ENCODE results near the gene SLC16A7. TPM values are rescaled to one million over a fixed set of nuclear protein-coding genes. Genes with fewer than 3 reads are reported as not detected.

The SLC16A7 gene
- polyA plus RNA-seq, 1 donor from 2014 or later, result 2.3 TPM

DNA sequence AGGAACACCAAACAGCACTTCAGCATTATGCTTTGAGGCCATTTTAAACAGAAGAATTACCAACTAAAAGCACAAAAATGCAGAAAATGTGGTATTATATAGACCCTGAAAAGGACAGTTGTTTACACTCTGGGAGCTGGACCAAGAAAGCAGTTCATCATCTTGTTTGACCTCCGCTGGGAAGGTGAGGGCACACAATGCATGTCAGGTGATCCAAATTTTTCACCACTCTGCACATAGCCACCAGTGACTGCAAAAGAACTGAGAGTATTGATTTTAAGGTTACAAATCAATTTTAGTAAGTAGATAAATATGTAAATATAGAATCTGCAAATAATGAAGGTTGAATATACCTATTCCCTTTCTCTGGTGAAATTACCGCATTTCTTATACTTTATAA, 119.6 kb downstream of the SLC16A7 start:
- Histone ChIP-seq H3K4me2 (ENCODE audit: low read length) (no peak overlapping the region), H4K20me1 (ENCODE audit: insufficient read depth) (no peaks in the 10 kb centered on the region), H3K9ac (ENCODE audit: low read length) (no peak overlapping the region), H3K9me3 (ENCODE audit: low read length) (no peaks in the 10 kb centered on the region), H3K79me2 (replicated peaks; ENCODE audit: insufficient read depth, low read length) (no peaks in the 10 kb centered on the region), H3F3A (ENCODE audit: insufficient read depth, low read length, poor library complexity, severe bottlenecking) (no peaks in the 10 kb centered on the region), H3K27me3 (ENCODE audit: insufficient read depth, low read depth, low read length) (no peaks in the 10 kb centered on the region), H2AFZ (ENCODE audit: low read depth, low read length) (no peak overlapping the region), H3K27ac (ENCODE audit: low read length) (no peak overlapping the region), H3K4me3 (ENCODE audit: low read length) (no peak overlapping the region), H3K9me2 (ENCODE audit: insufficient read depth, low read length) (no peaks in the 10 kb centered on the region), H3K36me3 (ENCODE audit: insufficient read depth, low read length) (no peaks in the 10 kb centered on the region)
- TF ChIP-seq, protein P1, sequence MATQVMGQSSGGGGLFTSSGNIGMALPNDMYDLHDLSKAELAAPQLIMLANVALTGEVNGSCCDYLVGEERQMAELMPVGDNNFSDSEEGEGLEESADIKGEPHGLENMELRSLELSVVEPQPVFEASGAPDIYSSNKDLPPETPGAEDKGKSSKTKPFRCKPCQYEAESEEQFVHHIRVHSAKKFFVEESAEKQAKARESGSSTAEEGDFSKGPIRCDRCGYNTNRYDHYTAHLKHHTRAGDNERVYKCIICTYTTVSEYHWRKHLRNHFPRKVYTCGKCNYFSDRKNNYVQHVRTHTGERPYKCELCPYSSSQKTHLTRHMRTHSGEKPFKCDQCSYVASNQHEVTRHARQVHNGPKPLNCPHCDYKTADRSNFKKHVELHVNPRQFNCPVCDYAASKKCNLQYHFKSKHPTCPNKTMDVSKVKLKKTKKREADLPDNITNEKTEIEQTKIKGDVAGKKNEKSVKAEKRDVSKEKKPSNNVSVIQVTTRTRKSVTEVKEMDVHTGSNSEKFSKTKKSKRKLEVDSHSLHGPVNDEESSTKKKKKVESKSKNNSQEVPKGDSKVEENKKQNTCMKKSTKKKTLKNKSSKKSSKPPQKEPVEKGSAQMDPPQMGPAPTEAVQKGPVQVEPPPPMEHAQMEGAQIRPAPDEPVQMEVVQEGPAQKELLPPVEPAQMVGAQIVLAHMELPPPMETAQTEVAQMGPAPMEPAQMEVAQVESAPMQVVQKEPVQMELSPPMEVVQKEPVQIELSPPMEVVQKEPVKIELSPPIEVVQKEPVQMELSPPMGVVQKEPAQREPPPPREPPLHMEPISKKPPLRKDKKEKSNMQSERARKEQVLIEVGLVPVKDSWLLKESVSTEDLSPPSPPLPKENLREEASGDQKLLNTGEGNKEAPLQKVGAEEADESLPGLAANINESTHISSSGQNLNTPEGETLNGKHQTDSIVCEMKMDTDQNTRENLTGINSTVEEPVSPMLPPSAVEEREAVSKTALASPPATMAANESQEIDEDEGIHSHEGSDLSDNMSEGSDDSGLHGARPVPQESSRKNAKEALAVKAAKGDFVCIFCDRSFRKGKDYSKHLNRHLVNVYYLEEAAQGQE (IDR thresholded peaks at IDR 0.05; ENCODE audit: borderline replicate concordance), result no peak
- no peak for TF ChIP-seq TAF1 (IDR thresholded peaks at IDR 0.05; ENCODE audit: low read depth)
- no peak for TF ChIP-seq POLR2AphosphoS5 (IDR thresholded peaks at IDR 0.05)
- TF ChIP-seq, protein P2, sequence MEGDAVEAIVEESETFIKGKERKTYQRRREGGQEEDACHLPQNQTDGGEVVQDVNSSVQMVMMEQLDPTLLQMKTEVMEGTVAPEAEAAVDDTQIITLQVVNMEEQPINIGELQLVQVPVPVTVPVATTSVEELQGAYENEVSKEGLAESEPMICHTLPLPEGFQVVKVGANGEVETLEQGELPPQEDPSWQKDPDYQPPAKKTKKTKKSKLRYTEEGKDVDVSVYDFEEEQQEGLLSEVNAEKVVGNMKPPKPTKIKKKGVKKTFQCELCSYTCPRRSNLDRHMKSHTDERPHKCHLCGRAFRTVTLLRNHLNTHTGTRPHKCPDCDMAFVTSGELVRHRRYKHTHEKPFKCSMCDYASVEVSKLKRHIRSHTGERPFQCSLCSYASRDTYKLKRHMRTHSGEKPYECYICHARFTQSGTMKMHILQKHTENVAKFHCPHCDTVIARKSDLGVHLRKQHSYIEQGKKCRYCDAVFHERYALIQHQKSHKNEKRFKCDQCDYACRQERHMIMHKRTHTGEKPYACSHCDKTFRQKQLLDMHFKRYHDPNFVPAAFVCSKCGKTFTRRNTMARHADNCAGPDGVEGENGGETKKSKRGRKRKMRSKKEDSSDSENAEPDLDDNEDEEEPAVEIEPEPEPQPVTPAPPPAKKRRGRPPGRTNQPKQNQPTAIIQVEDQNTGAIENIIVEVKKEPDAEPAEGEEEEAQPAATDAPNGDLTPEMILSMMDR (IDR thresholded peaks at IDR 0.05; ENCODE audit: poor library complexity, severe bottlenecking), result no peak
- no peak for TF ChIP-seq EP300 (conservative IDR thresholded peaks at IDR 0.05; ENCODE audit: poor library complexity, severe bottlenecking)
- no peak for TF ChIP-seq SMC3 (conservative IDR thresholded peaks at IDR 0.05; ENCODE audit: poor library complexity)
- TF ChIP-seq MXI1 (conservative IDR thresholded peaks at IDR 0.05; ENCODE audit: poor library complexity, severe bottlenecking), result no peak
- TF ChIP-seq EZH2 (IDR thresholded peaks at IDR 0.05; ENCODE audit: borderline replicate concordance, insufficient read depth, low read length, poor library complexity, severe bottlenecking), result no peak
- no peak for TF ChIP-seq RAD21 (conservative IDR thresholded peaks at IDR 0.05)

DNA sequence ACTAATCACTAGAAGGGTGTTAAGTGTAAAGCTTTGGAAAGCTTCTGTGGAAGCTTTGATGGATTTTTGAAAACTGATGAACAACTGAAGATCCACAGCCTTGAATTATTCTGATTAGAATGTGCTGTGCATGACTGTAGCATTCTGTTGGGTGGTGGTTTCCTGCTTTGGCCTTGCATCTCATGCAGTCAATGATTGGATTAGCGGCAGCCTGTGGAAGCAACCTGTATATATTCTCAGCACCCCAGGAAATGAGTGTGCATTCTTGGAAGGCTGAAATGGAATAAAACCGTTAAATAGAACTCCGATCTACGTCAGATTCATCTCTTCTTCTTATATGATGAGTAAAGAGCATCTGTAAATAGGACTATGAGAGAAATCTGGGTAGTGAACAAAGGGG, 120.2 kb downstream of the SLC16A7 start:
- H3K4me3 ChIP-seq (ENCODE audit: low read length), result no peak overlapping the region
- no peaks in the 10 kb centered on the region for H3K9me2 ChIP-seq (ENCODE audit: insufficient read depth, low read length)
- H3K79me2 ChIP-seq (replicated peaks; ENCODE audit: insufficient read depth, low read length), result no peaks in the 10 kb centered on the region
- no peaks in the 10 kb centered on the region for H4K20me1 ChIP-seq (ENCODE audit: insufficient read depth)
- TF ChIP-seq SMC3 (conservative IDR thresholded peaks at IDR 0.05; ENCODE audit: poor library complexity) (no peak), RAD21 (conservative IDR thresholded peaks at IDR 0.05) (no peak), EP300 (conservative IDR thresholded peaks at IDR 0.05; ENCODE audit: poor library complexity, severe bottlenecking) (no peak), POLR2AphosphoS5 (IDR thresholded peaks at IDR 0.05) (no peak), EZH2 (IDR thresholded peaks at IDR 0.05; ENCODE audit: borderline replicate concordance, insufficient read depth, low read length, poor library complexity, severe bottlenecking) (no peak), TAF1 (IDR thresholded peaks at IDR 0.05; ENCODE audit: low read depth) (no peak), MXI1 (conservative IDR thresholded peaks at IDR 0.05; ENCODE audit: poor library complexity, severe bottlenecking) (no peak)
- TF ChIP-seq, protein P2 (IDR thresholded peaks at IDR 0.05; ENCODE audit: poor library complexity, severe bottlenecking), result no peak
- TF ChIP-seq, protein P1 (IDR thresholded peaks at IDR 0.05; ENCODE audit: borderline replicate concordance), result no peak
- H2AFZ ChIP-seq (ENCODE audit: low read depth, low read length), result no peak overlapping the region
- H3F3A ChIP-seq (ENCODE audit: insufficient read depth, low read length, poor library complexity, severe bottlenecking), result no peaks in the 10 kb centered on the region
- no peak overlapping the region for H3K4me2 ChIP-seq (ENCODE audit: low read length)
- H3K27me3 ChIP-seq (ENCODE audit: insufficient read depth, low read depth, low read length), result no peaks in the 10 kb centered on the region
- no peaks in the 10 kb centered on the region for H3K36me3 ChIP-seq (ENCODE audit: insufficient read depth, low read length)
- H3K9me3 ChIP-seq (ENCODE audit: low read length), result no peaks in the 10 kb centered on the region
- no peak overlapping the region for H3K9ac ChIP-seq (ENCODE audit: low read length)
- no peak overlapping the region for H3K27ac ChIP-seq (ENCODE audit: low read length)
